ENCODE data around the gene PEX19. TPM values are rescaled to one million over a fixed set of nuclear protein-coding genes. Genes with fewer than 3 reads are reported as not detected.

PEX19 gene
- total RNA-seq, 4 donors from 2014 or later: 61.9 to 151 (median 82.4) TPM

DNA sequence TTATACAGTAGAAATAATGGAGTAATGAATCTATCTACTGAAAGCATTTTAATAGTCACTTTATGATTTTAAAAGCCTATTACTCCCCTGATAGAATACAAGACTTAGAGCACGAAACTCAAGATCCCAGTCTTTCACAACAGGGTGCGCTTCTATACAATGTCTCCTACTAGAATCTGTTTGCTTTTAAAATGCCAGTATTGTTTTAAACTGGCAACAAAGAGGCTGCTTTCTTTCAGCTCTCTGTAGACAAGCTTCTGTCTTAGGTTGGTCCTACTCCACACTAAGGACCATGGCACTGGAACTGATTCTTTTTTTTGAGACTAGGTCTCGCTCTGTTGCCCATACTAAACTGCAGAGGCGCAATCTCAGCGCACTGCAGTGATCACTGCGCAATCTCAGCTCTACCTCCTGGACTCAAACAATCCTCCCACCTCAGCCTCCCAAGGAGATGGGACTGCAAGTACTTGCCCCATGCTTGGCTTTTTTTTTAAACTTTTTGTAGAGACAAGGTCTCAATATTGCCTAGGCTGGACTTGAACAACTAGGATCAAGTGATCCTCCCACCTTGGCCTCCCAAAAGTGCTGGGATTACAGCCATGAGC, 27.4 kb downstream of the PEX19 start:
- in situ Hi-C loops (cut with MboI; ENCODE audit: low sequenced_read_pairs in 4 of 4): loop anchor here in 2 of 4 donors (10.0 kb wide), 2 partner anchors 153 to 163 kb away; partner anchors contain the start of gene IGSF8 (in 1 of the 2)
- Histone ChIP-seq H3K36me3 (peaks cover 0 to 9% of the 10 kb centered on the region in 2 donors), H3K27ac (peak overlapping the region; percentile 96 to 99 (median 96)), H3K4me1 (peaks cover 58 to 61% of the 10 kb centered on the region in 2 donors), H3K27me3 (no peaks in the 10 kb centered on the region), H3K9me3 (no peaks in the 10 kb centered on the region), H3K4me3 (no peak overlapping the region)
- TF ChIP-seq POLR2A (IDR thresholded peaks at IDR 0.05): no peak
- TF ChIP-seq, protein P1, sequence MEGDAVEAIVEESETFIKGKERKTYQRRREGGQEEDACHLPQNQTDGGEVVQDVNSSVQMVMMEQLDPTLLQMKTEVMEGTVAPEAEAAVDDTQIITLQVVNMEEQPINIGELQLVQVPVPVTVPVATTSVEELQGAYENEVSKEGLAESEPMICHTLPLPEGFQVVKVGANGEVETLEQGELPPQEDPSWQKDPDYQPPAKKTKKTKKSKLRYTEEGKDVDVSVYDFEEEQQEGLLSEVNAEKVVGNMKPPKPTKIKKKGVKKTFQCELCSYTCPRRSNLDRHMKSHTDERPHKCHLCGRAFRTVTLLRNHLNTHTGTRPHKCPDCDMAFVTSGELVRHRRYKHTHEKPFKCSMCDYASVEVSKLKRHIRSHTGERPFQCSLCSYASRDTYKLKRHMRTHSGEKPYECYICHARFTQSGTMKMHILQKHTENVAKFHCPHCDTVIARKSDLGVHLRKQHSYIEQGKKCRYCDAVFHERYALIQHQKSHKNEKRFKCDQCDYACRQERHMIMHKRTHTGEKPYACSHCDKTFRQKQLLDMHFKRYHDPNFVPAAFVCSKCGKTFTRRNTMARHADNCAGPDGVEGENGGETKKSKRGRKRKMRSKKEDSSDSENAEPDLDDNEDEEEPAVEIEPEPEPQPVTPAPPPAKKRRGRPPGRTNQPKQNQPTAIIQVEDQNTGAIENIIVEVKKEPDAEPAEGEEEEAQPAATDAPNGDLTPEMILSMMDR (IDR thresholded peaks at IDR 0.05 in 4 of 5, conservative IDR thresholded peaks at IDR 0.05 in 1 of 5): no peak
- ATAC-seq: no peak
- intact Hi-C loops (cut with DNase I; ENCODE audit: low total_unique reads): no loop called here
- DNase-seq: no peak

DNA sequence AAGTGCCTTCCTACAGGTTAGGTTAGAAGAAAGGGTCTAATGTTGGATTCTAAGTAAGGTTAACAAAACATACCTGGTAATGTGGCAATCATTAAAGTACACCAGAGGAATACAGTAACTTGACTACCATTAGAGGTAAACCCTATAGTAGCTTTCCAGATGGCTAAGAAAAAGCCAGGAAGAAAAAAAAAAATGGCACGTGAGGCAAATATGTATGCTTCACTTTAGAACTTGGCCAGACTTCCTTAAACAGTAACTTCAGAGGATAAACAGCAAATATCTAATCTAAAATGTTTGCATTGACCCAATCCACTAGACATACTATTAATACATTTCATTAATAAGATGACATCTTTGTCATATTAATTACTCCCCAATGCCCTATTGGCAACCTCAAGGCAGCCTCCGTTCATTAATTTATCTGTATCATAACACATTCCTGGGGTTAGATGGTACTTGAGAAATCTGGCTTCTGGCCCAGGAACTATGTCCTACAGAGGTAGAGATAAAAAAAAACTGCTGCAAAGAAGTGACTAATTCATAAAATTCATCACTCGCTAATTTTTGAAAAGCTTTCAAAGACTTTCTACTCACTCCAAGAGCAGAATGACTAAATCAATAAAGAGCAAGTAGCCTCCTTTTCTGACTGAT, 28.4 kb downstream of the PEX19 start:
- Histone ChIP-seq H3K9me3 (no peaks in the 10 kb centered on the region), H3K4me3 (no peak overlapping the region), H3K27ac (peak overlapping the region; percentile 96 to 99 (median 96)), H3K4me1 (peaks cover 63 to 67% of the 10 kb centered on the region in 2 donors), H3K36me3 (peaks cover 0 to 9% of the 10 kb centered on the region in 2 donors), H3K27me3 (no peaks in the 10 kb centered on the region)
- ATAC-seq: no peak
- no peak for DNase-seq
- intact Hi-C loops (cut with DNase I; ENCODE audit: low total_unique reads) (no loop called here), in situ Hi-C loops (cut with MboI; ENCODE audit: low sequenced_read_pairs in 4 of 4) (loop anchor here in 2 of 4 donors (10.0 kb wide), 2 partner anchors 152 to 162 kb away; partner anchors contain the start of gene IGSF8 (in 1 of the 2))
- TF ChIP-seq, protein P1 (IDR thresholded peaks at IDR 0.05 in 4 of 5, conservative IDR thresholded peaks at IDR 0.05 in 1 of 5): no peak
- TF ChIP-seq POLR2A (IDR thresholded peaks at IDR 0.05): no peak

DNA sequence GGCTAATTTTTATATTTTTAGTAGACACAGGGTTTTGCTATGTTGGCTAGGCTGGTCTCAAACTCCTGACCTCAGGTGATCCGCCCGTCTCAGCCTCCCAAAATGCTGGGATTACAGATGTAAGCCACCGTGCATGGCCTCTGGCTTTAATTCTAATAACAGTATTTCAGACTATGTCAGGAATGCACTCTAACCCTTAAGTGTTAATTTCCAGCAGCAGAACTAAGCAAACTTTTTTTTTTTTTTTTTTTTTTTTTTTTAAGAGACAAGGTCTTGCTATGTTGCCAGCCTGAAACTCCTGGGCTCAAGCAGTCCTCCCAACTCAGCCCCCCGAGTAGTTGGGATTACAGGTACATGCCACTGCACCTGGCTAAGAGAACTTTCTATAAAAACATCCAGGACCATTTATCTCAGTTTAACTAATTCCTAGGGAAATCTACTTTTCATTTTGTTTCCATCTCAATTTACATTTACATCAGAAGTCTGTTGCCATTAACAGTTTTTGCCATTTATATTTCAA, 29.1 kb downstream of the PEX19 start:
- peaks cover 0 to 9% of the 10 kb centered on the region in 2 donors for H3K36me3 ChIP-seq
- in situ Hi-C loops (cut with MboI; ENCODE audit: low sequenced_read_pairs in 4 of 4): loop anchor here in 2 of 4 donors (10.0 kb wide), 2 partner anchors 151 to 161 kb away; partner anchors contain the start of gene IGSF8 (in 1 of the 2)
- ATAC-seq (no peak), DNase-seq (no peak)
- H3K4me3 ChIP-seq: no peak overlapping the region
- intact Hi-C loops (cut with DNase I; ENCODE audit: low total_unique reads): no loop called here
- TF ChIP-seq, protein P1 (IDR thresholded peaks at IDR 0.05 in 4 of 5, conservative IDR thresholded peaks at IDR 0.05 in 1 of 5): no peak
- TF ChIP-seq POLR2A (IDR thresholded peaks at IDR 0.05): no peak
- no peaks in the 10 kb centered on the region for H3K9me3 ChIP-seq
- H3K4me1 ChIP-seq: peaks cover 67 to 74% of the 10 kb centered on the region in 2 donors
- peak overlapping the region; percentile 96 to 99 (median 96) for H3K27ac ChIP-seq
- no peaks in the 10 kb centered on the region for H3K27me3 ChIP-seq

- Histone ChIP-seq H3K4me3 (no peak overlapping the region), H3K27me3 (no peaks in the 10 kb centered on the region), H3K27ac (peak overlapping the region; percentile 61 to 86 (median 81)), H3K9me3 (no peaks in the 10 kb centered on the region), H3K36me3 (peaks cover 0 to 9% of the 10 kb centered on the region in 2 donors), H3K4me1 (peaks cover 56 to 57% of the 10 kb centered on the region in 2 donors)
- intact Hi-C loops (cut with DNase I; ENCODE audit: low total_unique reads): loop anchor here (1.0 kb wide), 2 partner anchors 59 to 151 kb away; no protein-coding TSS in a partner anchor
- DNase-seq: peak; percentile 64 to 73
- ATAC-seq: peak; percentile 95 to 98
- in situ Hi-C loops (cut with MboI; ENCODE audit: low sequenced_read_pairs in 4 of 4): loop anchor here in 3 of 4 donors (5.0 to 10.0 kb wide), 4 partner anchors 60 to 157 kb away; partner anchors contain the start of genes CASQ1 (in 2 of the 3) and IGSF8 (in 1 of the 3)
- TF ChIP-seq POLR2A (IDR thresholded peaks at IDR 0.05): no peak
- TF ChIP-seq, protein P1 (IDR thresholded peaks at IDR 0.05 in 4 of 5, conservative IDR thresholded peaks at IDR 0.05 in 1 of 5): peak; percentile 68 to 86 (median 77)
Observed at GRCh38 chr1:160251687-160252526, 33.0 kb downstream of the PEX19 start.
